ENCODE data around the gene GAS2. TPM values are rescaled to one million over a fixed set of nuclear protein-coding genes. Genes with fewer than 3 reads are reported as not detected.

The GAS2 gene
- polyA plus RNA-seq (2013, experiment 1 of 2) = 1.2 TPM
- 1.2 TPM for polyA plus RNA-seq (2013, experiment 2 of 2)

DNA sequence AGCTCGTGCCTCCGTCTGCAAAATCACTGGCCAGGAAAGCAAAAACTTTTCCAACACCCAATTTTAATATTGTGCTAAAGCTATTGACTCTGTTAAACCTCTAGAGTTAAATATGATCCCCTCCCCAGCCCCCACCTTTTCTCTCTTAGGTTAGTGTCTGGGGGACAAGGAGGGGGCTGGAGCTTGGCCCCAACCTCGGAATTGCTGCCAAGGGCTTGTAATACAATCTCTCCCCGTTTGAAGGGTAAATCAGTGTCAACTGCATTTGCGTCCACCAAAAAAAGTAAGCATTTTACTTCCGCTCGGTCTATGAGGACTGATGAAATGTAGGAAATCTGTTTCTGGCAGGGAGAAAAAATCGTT is at the start of gene GAS2:
GAS2 (plus strand) TSS at position 287 of the 363 bp plus-strand sequence. CDS start 8,259 bp downstream, outside the sequence.
- Histone ChIP-seq H3K9ac (ENCODE audit: low read depth, low read length) (peak within 1 kb of the TSS; percentile 72), H3K27ac (ENCODE audit: low read depth, low read length) (no peak within 1 kb of the TSS), H3K4me1 (ENCODE audit: insufficient read depth, low read length) (peaks cover 14% of the 10 kb centered on the region), H3K4me3 (ENCODE audit: low read length) (peak within 1 kb of the TSS; percentile 65), H3K9me3 (ENCODE audit: insufficient read depth, low read depth, low read length) (no peaks in the 10 kb centered on the region), H3K27me3 (ENCODE audit: insufficient read depth, low read length) (peaks cover 39% of the 10 kb centered on the region), H3K36me3 (ENCODE audit: insufficient read depth, low read length) (no peaks in the 10 kb centered on the region)
- 2% methylated on average over 6 of the region's 8 CpGs for WGBS

DNA sequence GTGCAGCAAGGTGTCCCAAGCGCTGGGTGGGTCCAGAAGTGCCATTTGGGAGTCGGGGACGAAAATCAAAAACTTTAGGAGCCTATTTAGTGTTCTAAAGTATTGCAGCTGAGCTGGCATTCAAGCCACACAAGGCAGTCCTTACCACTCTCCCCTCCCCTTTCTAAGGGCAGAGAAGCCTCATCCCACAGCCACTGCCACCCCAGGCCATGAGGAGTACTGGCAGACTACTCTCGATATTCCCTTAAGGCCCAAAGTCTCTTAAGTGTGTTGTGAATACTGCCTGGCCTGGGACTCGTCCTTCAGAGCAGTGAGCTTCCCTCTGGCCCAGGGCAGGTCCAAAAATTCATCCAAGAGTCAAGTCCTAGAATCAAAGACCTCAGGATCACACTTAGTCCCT is 48.5 kb upstream of the GAS2 start:
- Histone ChIP-seq H3K9me3 (ENCODE audit: insufficient read depth, low read depth, low read length) (no peaks in the 10 kb centered on the region), H3K27ac (ENCODE audit: low read depth, low read length) (no peak overlapping the region), H3K9ac (ENCODE audit: low read depth, low read length) (no peak overlapping the region), H3K4me1 (ENCODE audit: insufficient read depth, low read length) (no peaks in the 10 kb centered on the region; the same call in 1 of the 2 replicates), H3K36me3 (ENCODE audit: insufficient read depth, low read length) (peaks cover 2% of the 10 kb centered on the region; the same call in 1 of the 2 replicates), H3K27me3 (ENCODE audit: insufficient read depth, low read length) (no peaks in the 10 kb centered on the region), H3K4me3 (ENCODE audit: low read length) (no peak overlapping the region)
- 92% methylated on average over 5 of the region's 5 CpGs for WGBS

DNA sequence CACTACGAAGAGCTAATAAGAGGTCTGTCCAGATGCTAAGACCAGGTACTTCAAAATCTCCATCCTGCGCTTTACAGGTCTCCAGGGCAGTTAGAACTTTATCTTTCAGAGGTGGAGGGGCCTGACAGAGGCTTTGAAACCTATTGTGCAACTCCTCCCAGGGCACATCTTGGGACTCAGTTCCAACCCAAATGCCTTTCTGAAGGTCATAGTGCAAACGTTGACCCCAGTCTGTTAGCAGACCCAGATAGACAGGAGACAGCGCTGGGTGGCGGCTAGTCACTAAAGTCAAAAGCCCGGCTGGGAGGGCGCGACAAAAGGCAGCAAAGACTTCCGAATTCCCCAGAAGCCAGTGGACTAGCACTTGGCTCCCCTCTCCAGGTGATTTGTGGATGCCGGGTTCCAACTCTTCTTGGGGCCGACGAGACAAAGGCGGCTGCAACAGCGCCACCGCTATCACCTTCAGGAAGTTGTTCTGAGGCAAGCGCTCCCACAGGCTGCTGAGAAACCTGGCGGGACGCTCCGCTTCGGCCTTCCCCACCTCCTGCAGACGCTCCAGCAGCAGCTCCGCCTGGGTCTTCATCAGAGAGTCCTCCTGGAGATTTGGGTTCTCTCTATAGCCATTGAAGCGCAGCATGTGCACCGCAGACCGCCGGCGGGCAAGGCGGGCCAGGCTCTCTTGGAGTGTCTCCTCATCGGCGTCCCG is 41.5 kb upstream of the GAS2 start:
- Histone ChIP-seq H3K27ac (ENCODE audit: low read depth, low read length) (peak overlapping the region; percentile 96), H3K4me3 (ENCODE audit: low read length) (peak overlapping the region; percentile 82), H3K4me1 (ENCODE audit: insufficient read depth, low read length) (peaks cover 8% of the 10 kb centered on the region), H3K27me3 (ENCODE audit: insufficient read depth, low read length) (no peaks in the 10 kb centered on the region), H3K36me3 (ENCODE audit: insufficient read depth, low read length) (peaks cover 4% of the 10 kb centered on the region; the same call in 1 of the 2 replicates), H3K9me3 (ENCODE audit: insufficient read depth, low read depth, low read length) (no peaks in the 10 kb centered on the region), H3K9ac (ENCODE audit: low read depth, low read length) (peak overlapping the region; percentile 95)
- 3% methylated on average over 31 of the region's 31 CpGs for WGBS

DNA sequence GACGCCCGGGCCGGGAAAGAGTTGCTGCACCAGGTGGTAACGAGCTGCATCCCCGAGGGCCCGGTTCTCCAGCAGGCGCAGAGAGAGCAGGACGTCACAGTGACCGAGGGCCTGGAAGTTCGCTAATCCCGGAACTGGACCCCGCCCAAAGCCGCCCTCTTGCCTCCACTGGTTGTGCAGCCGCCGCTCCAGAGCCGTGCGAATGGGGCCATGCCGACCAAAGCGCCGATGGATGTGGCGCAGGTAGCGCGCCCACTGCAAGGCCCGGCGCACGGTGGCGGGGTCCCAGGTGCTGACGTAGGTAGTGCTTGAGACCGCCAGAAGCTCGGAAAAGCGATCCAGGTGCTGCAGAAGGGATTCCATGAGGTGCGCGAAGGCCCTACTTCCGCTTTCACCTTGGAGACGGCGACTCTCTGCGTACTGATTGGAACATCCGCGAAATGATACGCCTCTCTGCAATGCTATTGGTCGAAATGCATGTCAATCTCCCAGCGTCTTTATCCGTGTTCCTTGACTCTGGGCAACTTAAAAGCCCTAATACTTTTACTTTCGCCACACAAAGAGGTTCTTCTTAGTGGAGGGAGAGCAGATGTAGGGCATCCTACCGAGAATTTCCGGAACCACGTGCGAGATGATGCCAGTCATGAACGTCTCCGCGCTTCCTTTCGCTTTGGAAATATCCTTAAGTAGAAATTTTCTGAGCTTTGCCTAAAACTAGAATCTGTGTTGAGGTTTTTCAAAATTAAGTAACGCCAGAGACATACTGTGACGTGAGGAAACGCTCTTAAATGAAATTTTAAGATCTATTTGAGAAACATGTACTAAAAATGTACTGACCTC is 40.7 kb upstream of the GAS2 start, which contains the start of gene FANCF:
FANCF (minus strand) TSS at position 376 of the 840 bp plus-strand sequence; CDS start at position 363, 13 bp downstream.
- Histone ChIP-seq H3K9ac (ENCODE audit: low read depth, low read length) (peak within 1 kb of the TSS; percentile 95), H3K27me3 (ENCODE audit: insufficient read depth, low read length) (no peaks in the 10 kb centered on the region), H3K27ac (ENCODE audit: low read depth, low read length) (peak within 1 kb of the TSS; percentile 96), H3K4me3 (ENCODE audit: low read length) (peak within 1 kb of the TSS; percentile 82), H3K4me1 (ENCODE audit: insufficient read depth, low read length) (peaks cover 8% of the 10 kb centered on the region), H3K36me3 (ENCODE audit: insufficient read depth, low read length) (peaks cover 4% of the 10 kb centered on the region; the same call in 1 of the 2 replicates), H3K9me3 (ENCODE audit: insufficient read depth, low read depth, low read length) (no peaks in the 10 kb centered on the region)
- 5% methylated on average over 55 of the region's 55 CpGs for WGBS

DNA sequence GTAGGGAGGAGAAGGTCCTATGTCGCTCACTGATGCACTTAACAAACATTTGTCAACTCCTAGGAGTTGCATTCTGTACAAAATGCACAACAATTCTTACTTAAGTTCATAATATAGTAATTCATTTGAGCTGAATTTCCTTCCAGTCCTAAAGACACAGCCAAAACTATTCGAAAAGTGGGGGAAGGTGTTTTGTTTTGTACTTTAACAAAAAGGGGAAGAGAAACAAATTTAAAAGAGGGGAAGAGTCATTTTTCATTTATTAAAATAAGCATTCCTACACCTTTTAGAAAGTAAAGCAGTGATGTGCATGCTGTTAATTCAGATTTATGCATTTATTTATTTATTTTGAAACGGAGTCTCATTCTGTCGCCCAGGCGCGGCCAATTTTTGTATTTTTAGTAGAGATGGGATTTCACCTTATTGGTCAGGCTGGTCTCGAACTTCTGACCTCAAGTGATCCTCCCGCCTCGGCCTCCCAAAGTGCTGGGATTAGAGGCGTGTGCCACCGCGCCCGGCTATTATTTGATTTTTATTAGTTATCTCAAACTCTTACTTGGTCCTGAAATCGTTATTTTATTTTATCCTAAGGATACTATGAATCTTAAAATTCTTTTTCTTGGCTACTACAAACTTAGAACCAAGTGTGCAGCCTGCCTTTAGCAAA is 39.7 kb upstream of the GAS2 start:
- Histone ChIP-seq H3K4me1 (ENCODE audit: insufficient read depth, low read length) (peaks cover 8% of the 10 kb centered on the region), H3K36me3 (ENCODE audit: insufficient read depth, low read length) (peaks cover 4% of the 10 kb centered on the region; the same call in 1 of the 2 replicates), H3K9me3 (ENCODE audit: insufficient read depth, low read depth, low read length) (no peaks in the 10 kb centered on the region), H3K27ac (ENCODE audit: low read depth, low read length) (no peak overlapping the region), H3K27me3 (ENCODE audit: insufficient read depth, low read length) (no peaks in the 10 kb centered on the region), H3K4me3 (ENCODE audit: low read length) (peak overlapping the region; percentile 82), H3K9ac (ENCODE audit: low read depth, low read length) (no peak overlapping the region; the same call in 1 of the 2 replicates)
- 95% methylated on average over 12 of the region's 14 CpGs for WGBS

DNA sequence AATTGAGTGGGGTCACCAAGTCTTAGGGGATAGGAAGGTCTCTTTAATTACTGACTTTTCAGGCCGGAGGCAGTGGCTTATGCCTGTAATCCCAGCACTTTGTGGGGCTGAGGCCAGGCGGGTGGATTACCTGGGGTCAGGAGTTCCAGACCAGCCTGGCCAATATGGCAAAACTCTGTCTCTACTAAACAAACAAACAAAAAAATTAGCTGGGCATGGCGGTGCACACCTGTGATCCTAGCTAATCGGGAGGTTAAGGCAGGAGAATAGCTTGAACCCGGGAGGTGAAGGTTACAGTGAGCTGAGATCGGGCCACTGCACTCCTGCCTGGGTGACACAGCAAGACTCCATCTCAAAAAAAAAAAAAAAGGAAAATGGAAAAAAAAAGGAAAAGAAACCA is 39.0 kb upstream of the GAS2 start:
- no peak overlapping the region for H3K9ac ChIP-seq (ENCODE audit: low read depth, low read length)
- no peak overlapping the region for H3K27ac ChIP-seq (ENCODE audit: low read depth, low read length)
- H3K36me3 ChIP-seq (ENCODE audit: insufficient read depth, low read length) = peaks cover 4% of the 10 kb centered on the region; the same call in 1 of the 2 replicates
- no peaks in the 10 kb centered on the region for H3K9me3 ChIP-seq (ENCODE audit: insufficient read depth, low read depth, low read length)
- H3K4me3 ChIP-seq (ENCODE audit: low read length) = no peak overlapping the region
- H3K4me1 ChIP-seq (ENCODE audit: insufficient read depth, low read length) = peaks cover 8% of the 10 kb centered on the region
- no peaks in the 10 kb centered on the region for H3K27me3 ChIP-seq (ENCODE audit: insufficient read depth, low read length)
- WGBS = 96% methylated on average over 6 of the region's 6 CpGs

DNA sequence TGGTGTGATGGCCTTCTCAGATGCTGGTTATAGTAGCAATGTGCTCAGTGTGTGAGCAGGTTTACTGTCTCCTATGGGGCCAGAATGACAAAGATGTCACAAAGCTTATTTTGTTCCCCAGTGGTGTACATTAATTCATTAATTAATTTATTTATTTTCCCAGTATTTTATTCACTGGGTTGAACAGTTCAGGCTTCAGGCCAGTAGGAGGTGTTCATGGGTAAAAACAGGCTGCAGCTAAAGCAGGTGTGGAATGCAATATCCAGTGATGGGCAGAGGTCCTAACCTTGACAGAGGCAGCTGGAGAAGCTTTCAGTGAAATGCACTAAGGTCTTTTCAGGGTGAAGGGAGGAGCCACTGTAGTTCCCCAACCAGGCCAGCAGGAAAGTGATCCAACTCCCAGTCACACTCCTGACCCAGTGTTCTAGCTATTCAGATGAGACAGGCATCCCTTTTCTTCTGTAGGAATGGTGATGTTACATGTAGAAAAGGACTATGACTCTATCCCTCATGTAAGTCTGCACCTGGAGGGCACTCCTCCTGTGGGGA is 33.0 kb upstream of the GAS2 start:
- no peak overlapping the region for H3K9ac ChIP-seq (ENCODE audit: low read depth, low read length)
- peaks cover 5% of the 10 kb centered on the region; the same call in 1 of the 2 replicates for H3K27me3 ChIP-seq (ENCODE audit: insufficient read depth, low read length)
- peaks cover 17% of the 10 kb centered on the region for H3K4me1 ChIP-seq (ENCODE audit: insufficient read depth, low read length)
- no peak overlapping the region for H3K4me3 ChIP-seq (ENCODE audit: low read length)
- H3K9me3 ChIP-seq (ENCODE audit: insufficient read depth, low read depth, low read length) = no peaks in the 10 kb centered on the region
- no peak overlapping the region for H3K27ac ChIP-seq (ENCODE audit: low read depth, low read length)
- H3K36me3 ChIP-seq (ENCODE audit: insufficient read depth, low read length) = no peaks in the 10 kb centered on the region

DNA sequence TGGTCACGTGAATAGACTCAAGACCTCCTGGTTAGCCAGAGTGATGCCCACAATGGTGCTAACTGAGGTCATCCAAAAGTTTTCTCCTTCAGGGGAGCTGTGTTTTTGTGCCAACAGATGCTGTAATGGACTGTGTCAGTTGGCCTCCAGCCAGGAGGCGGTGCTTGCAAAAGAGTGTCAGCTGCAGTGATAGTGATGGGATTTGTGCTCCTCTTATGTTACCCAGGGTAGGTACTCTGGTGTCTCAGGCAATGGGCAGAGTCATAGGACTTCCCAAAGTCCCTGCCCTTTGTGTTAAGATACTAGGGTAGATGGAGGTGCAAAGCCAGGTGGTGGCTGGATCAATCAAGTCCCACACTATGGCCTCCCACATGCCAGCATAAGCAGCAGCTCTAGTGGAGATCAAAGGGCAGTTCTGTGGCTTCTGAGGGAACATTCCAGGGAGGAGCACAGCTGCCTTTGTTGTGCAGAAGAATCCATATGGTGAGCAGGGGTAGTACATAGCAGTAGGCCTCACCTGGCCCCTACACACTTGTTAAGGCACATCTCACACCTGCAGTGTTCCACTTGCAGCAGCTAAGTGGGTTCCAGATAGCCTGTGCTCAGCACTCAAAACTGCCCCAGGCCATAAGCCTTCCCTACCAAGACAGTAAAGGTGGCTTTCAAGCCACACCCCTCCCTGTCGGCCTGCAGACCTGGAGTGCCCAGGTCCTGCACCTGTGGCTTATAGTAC is 31.3 kb upstream of the GAS2 start:
- H3K4me1 ChIP-seq (ENCODE audit: insufficient read depth, low read length) = peaks cover 21% of the 10 kb centered on the region
- H3K27ac ChIP-seq (ENCODE audit: low read depth, low read length) = no peak overlapping the region; the same call in 1 of the 2 replicates
- H3K36me3 ChIP-seq (ENCODE audit: insufficient read depth, low read length) = no peaks in the 10 kb centered on the region
- H3K4me3 ChIP-seq (ENCODE audit: low read length) = no peak overlapping the region
- 77% methylated on average over 3 of the region's 3 CpGs for WGBS
- no peaks in the 10 kb centered on the region for H3K9me3 ChIP-seq (ENCODE audit: insufficient read depth, low read depth, low read length)
- H3K27me3 ChIP-seq (ENCODE audit: insufficient read depth, low read length) = peaks cover 19% of the 10 kb centered on the region
- no peak overlapping the region for H3K9ac ChIP-seq (ENCODE audit: low read depth, low read length)

DNA sequence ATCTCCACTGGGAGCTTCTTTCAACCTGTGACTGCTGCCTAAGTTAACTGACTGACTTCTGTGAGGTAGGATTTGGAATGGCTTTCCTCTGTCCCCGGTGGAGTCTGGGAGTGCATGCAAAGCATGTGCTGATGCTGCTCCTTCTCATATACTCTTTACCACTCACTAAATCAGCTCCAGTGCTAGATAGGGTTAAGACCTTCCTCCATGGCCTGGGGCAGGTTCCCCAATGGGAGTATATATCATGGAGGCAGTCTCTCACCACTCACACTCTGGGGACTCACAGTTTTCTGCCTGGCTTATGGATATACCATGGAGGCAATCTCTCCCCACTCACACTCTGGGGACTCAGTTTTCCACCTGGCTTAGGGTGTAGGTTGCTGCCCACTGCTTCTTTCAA is 30.7 kb upstream of the GAS2 start:
- Histone ChIP-seq H3K27ac (ENCODE audit: low read depth, low read length) (no peak overlapping the region; the same call in 1 of the 2 replicates), H3K27me3 (ENCODE audit: insufficient read depth, low read length) (peaks cover 19% of the 10 kb centered on the region), H3K9ac (ENCODE audit: low read depth, low read length) (no peak overlapping the region), H3K4me3 (ENCODE audit: low read length) (no peak overlapping the region), H3K9me3 (ENCODE audit: insufficient read depth, low read depth, low read length) (no peaks in the 10 kb centered on the region), H3K4me1 (ENCODE audit: insufficient read depth, low read length) (peaks cover 27% of the 10 kb centered on the region), H3K36me3 (ENCODE audit: insufficient read depth, low read length) (no peaks in the 10 kb centered on the region)
- WGBS = 0% methylated on average over 1 of the region's 1 CpG

DNA sequence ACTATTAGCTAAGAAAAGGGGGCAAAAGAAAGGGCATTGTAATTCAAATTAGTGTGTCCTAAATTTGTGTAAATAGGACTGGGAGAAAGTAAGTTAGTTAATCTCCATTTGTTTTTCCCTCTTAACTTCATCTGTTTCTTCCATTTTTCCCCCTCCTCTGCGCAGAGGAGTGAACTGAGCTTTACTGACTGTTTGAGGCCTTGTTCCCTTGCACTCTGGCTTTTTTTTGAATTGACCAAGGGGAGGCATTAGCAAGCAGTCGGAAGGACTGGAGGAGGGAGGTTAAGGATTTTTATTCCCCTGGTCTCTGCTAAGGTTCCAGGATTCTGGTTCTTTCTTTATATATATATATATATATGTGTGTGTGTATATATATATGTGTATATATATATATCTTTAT is 25.5 kb upstream of the GAS2 start:
- 6% methylated on average over 2 of the region's 2 CpGs for WGBS

More for the DNA sequence above, 25.5 kb upstream of the GAS2 start:
- H3K4me3 ChIP-seq (ENCODE audit: low read length) = no peak overlapping the region
- H3K9ac ChIP-seq (ENCODE audit: low read depth, low read length) = no peak overlapping the region
- H3K9me3 ChIP-seq (ENCODE audit: insufficient read depth, low read depth, low read length) = no peaks in the 10 kb centered on the region
- H3K27me3 ChIP-seq (ENCODE audit: insufficient read depth, low read length) = peaks cover 30% of the 10 kb centered on the region
- no peak overlapping the region for H3K27ac ChIP-seq (ENCODE audit: low read depth, low read length)
- H3K4me1 ChIP-seq (ENCODE audit: insufficient read depth, low read length) = peaks cover 21% of the 10 kb centered on the region
- no peaks in the 10 kb centered on the region for H3K36me3 ChIP-seq (ENCODE audit: insufficient read depth, low read length)

Measured in HUES64 (cell line).